ENCODE data around the gene PCDHGC3.

PCDHGC3 gene

GRCh38 chr5:141507387-141508091, 31.8 kb downstream of the PCDHGC3 start:
- Histone ChIP-seq H3K4me3 (ENCODE audit: low read depth in 1 of 2, low read length in 2 of 2) (no peak overlapping the region), H3K27me3 (ENCODE audit: control insufficient read depth in 1 of 2, insufficient read depth in 2 of 2, low read length in 2 of 2) (no peaks in the 10 kb centered on the region), H3K36me3 (ENCODE audit: control insufficient read depth in 1 of 2, insufficient read depth in 2 of 2, low read length in 2 of 2) (no peaks in the 10 kb centered on the region), H3K9ac (ENCODE audit: low read depth in 1 of 2, low read length in 2 of 2) (no peak overlapping the region), H3K4me1 (ENCODE audit: control insufficient read depth in 1 of 2, insufficient read depth in 2 of 2, low read length in 2 of 2) (peaks cover 4 to 6% of the 10 kb centered on the region in 2 donors), H3K27ac (ENCODE audit: low read depth, low read length) (no peak overlapping the region), H3K9me3 (ENCODE audit: control insufficient read depth in 1 of 2, low read length in 2 of 2) (no peaks in the 10 kb centered on the region)

- Histone ChIP-seq H3K9me3 (ENCODE audit: control insufficient read depth in 1 of 2, low read length in 2 of 2) (no peaks in the 10 kb centered on the region), H3K4me1 (ENCODE audit: control insufficient read depth in 1 of 2, insufficient read depth in 2 of 2, low read length in 2 of 2) (peaks cover 4 to 11% of the 10 kb centered on the region in 2 donors), H3K36me3 (ENCODE audit: control insufficient read depth in 1 of 2, insufficient read depth in 2 of 2, low read length in 2 of 2) (no peaks in the 10 kb centered on the region), H3K27me3 (ENCODE audit: control insufficient read depth in 1 of 2, insufficient read depth in 2 of 2, low read length in 2 of 2) (no peaks in the 10 kb centered on the region), H3K27ac (ENCODE audit: low read depth, low read length) (no peak overlapping the region), H3K4me3 (ENCODE audit: low read depth in 1 of 2, low read length in 2 of 2) (no peak overlapping the region), H3K9ac (ENCODE audit: low read depth in 1 of 2, low read length in 2 of 2) (no peak overlapping the region)
These were observed 32.7 kb downstream of the PCDHGC3 start for GRCh38 chr5:141508440-141508797.

GRCh38 chr5:141508798-141509611, 33.2 kb downstream of the PCDHGC3 start:
- no peaks in the 10 kb centered on the region for H3K36me3 ChIP-seq (ENCODE audit: control insufficient read depth in 1 of 2, insufficient read depth in 2 of 2, low read length in 2 of 2)
- H3K4me3 ChIP-seq (ENCODE audit: low read depth in 1 of 2, low read length in 2 of 2): peak overlapping the region in 1 of 2 donors; percentile 23
- peak overlapping the region; percentile 61 for H3K27ac ChIP-seq (ENCODE audit: low read depth, low read length)
- H3K9ac ChIP-seq (ENCODE audit: low read depth in 1 of 2, low read length in 2 of 2): peak overlapping the region in 1 of 2 donors; percentile 5
- no peaks in the 10 kb centered on the region for H3K27me3 ChIP-seq (ENCODE audit: control insufficient read depth in 1 of 2, insufficient read depth in 2 of 2, low read length in 2 of 2)
- peaks cover 4 to 11% of the 10 kb centered on the region in 2 donors for H3K4me1 ChIP-seq (ENCODE audit: control insufficient read depth in 1 of 2, insufficient read depth in 2 of 2, low read length in 2 of 2)
- no peaks in the 10 kb centered on the region for H3K9me3 ChIP-seq (ENCODE audit: control insufficient read depth in 1 of 2, low read length in 2 of 2)

- Histone ChIP-seq H3K36me3 (ENCODE audit: control insufficient read depth in 1 of 2, insufficient read depth in 2 of 2, low read length in 2 of 2) (peaks cover 0 to 6% of the 10 kb centered on the region in 2 donors), H3K4me3 (ENCODE audit: low read depth in 1 of 2, low read length in 2 of 2) (no peak overlapping the region), H3K9ac (ENCODE audit: low read depth in 1 of 2, low read length in 2 of 2) (no peak overlapping the region), H3K27ac (ENCODE audit: low read depth, low read length) (no peak overlapping the region), H3K27me3 (ENCODE audit: control insufficient read depth in 1 of 2, insufficient read depth in 2 of 2, low read length in 2 of 2) (no peaks in the 10 kb centered on the region), H3K4me1 (ENCODE audit: control insufficient read depth in 1 of 2, insufficient read depth in 2 of 2, low read length in 2 of 2) (peaks cover 9 to 11% of the 10 kb centered on the region in 2 donors), H3K9me3 (ENCODE audit: control insufficient read depth in 1 of 2, low read length in 2 of 2) (no peaks in the 10 kb centered on the region)
These were observed 34.4 kb downstream of the PCDHGC3 start for GRCh38 chr5:141510160-141510559.

- Histone ChIP-seq H3K4me1 (ENCODE audit: control insufficient read depth in 1 of 2, insufficient read depth in 2 of 2, low read length in 2 of 2) (peaks cover 9 to 11% of the 10 kb centered on the region in 2 donors), H3K27ac (ENCODE audit: low read depth, low read length) (no peak overlapping the region), H3K36me3 (ENCODE audit: control insufficient read depth in 1 of 2, insufficient read depth in 2 of 2, low read length in 2 of 2) (peaks cover 0 to 13% of the 10 kb centered on the region in 2 donors), H3K9me3 (ENCODE audit: control insufficient read depth in 1 of 2, low read length in 2 of 2) (no peaks in the 10 kb centered on the region), H3K4me3 (ENCODE audit: low read depth in 1 of 2, low read length in 2 of 2) (no peak overlapping the region), H3K27me3 (ENCODE audit: control insufficient read depth in 1 of 2, insufficient read depth in 2 of 2, low read length in 2 of 2) (no peaks in the 10 kb centered on the region), H3K9ac (ENCODE audit: low read depth in 1 of 2, low read length in 2 of 2) (no peak overlapping the region)
These were observed 35.3 kb downstream of the PCDHGC3 start for GRCh38 chr5:141510850-141511601.

GRCh38 chr5:141511771-141512325, 36.1 kb downstream of the PCDHGC3 start:
- H3K27me3 ChIP-seq (ENCODE audit: control insufficient read depth in 1 of 2, insufficient read depth in 2 of 2, low read length in 2 of 2): no peaks in the 10 kb centered on the region
- H3K4me1 ChIP-seq (ENCODE audit: control insufficient read depth in 1 of 2, insufficient read depth in 2 of 2, low read length in 2 of 2): peaks cover 9 to 11% of the 10 kb centered on the region in 2 donors
- no peak overlapping the region for H3K4me3 ChIP-seq (ENCODE audit: low read depth in 1 of 2, low read length in 2 of 2)
- H3K9me3 ChIP-seq (ENCODE audit: control insufficient read depth in 1 of 2, low read length in 2 of 2): no peaks in the 10 kb centered on the region
- peaks cover 0 to 21% of the 10 kb centered on the region in 2 donors for H3K36me3 ChIP-seq (ENCODE audit: control insufficient read depth in 1 of 2, insufficient read depth in 2 of 2, low read length in 2 of 2)
- H3K27ac ChIP-seq (ENCODE audit: low read depth, low read length): no peak overlapping the region
- H3K9ac ChIP-seq (ENCODE audit: low read depth in 1 of 2, low read length in 2 of 2): no peak overlapping the region

GRCh38 chr5:141512390-141512910, 36.7 kb downstream of the PCDHGC3 start:
- Histone ChIP-seq H3K4me3 (ENCODE audit: low read depth in 1 of 2, low read length in 2 of 2) (peak overlapping the region; percentile 66 to 70), H3K9me3 (ENCODE audit: control insufficient read depth in 1 of 2, low read length in 2 of 2) (no peaks in the 10 kb centered on the region), H3K36me3 (ENCODE audit: control insufficient read depth in 1 of 2, insufficient read depth in 2 of 2, low read length in 2 of 2) (peaks cover under 1 to 26% of the 10 kb centered on the region in 2 donors), H3K27ac (ENCODE audit: low read depth, low read length) (peak overlapping the region; percentile 49), H3K9ac (ENCODE audit: low read depth in 1 of 2, low read length in 2 of 2) (peak overlapping the region in 1 of 2 donors; percentile 25), H3K27me3 (ENCODE audit: control insufficient read depth in 1 of 2, insufficient read depth in 2 of 2, low read length in 2 of 2) (no peaks in the 10 kb centered on the region), H3K4me1 (ENCODE audit: control insufficient read depth in 1 of 2, insufficient read depth in 2 of 2, low read length in 2 of 2) (peaks cover 6 to 11% of the 10 kb centered on the region in 2 donors)

GRCh38 chr5:141512911-141513626, 37.3 kb downstream of the PCDHGC3 start:
- H3K4me3 ChIP-seq (ENCODE audit: low read depth in 1 of 2, low read length in 2 of 2): peak overlapping the region; percentile 66 to 70
- H3K9ac ChIP-seq (ENCODE audit: low read depth in 1 of 2, low read length in 2 of 2): peak overlapping the region; percentile 30 to 60
- H3K9me3 ChIP-seq (ENCODE audit: control insufficient read depth in 1 of 2, low read length in 2 of 2): no peaks in the 10 kb centered on the region
- H3K27ac ChIP-seq (ENCODE audit: low read depth, low read length): peak overlapping the region; percentile 49
- H3K27me3 ChIP-seq (ENCODE audit: control insufficient read depth in 1 of 2, insufficient read depth in 2 of 2, low read length in 2 of 2): no peaks in the 10 kb centered on the region
- H3K36me3 ChIP-seq (ENCODE audit: control insufficient read depth in 1 of 2, insufficient read depth in 2 of 2, low read length in 2 of 2): peaks cover 6 to 32% of the 10 kb centered on the region in 2 donors
- H3K4me1 ChIP-seq (ENCODE audit: control insufficient read depth in 1 of 2, insufficient read depth in 2 of 2, low read length in 2 of 2): peaks cover 4 to 11% of the 10 kb centered on the region in 2 donors

- peak overlapping the region; percentile 66 to 70 for H3K4me3 ChIP-seq (ENCODE audit: low read depth in 1 of 2, low read length in 2 of 2)
- no peak overlapping the region for H3K9ac ChIP-seq (ENCODE audit: low read depth in 1 of 2, low read length in 2 of 2)
- H3K4me1 ChIP-seq (ENCODE audit: control insufficient read depth in 1 of 2, insufficient read depth in 2 of 2, low read length in 2 of 2): peaks cover 4 to 11% of the 10 kb centered on the region in 2 donors
- no peaks in the 10 kb centered on the region for H3K9me3 ChIP-seq (ENCODE audit: control insufficient read depth in 1 of 2, low read length in 2 of 2)
- H3K27ac ChIP-seq (ENCODE audit: low read depth, low read length): peak overlapping the region; percentile 49
- H3K36me3 ChIP-seq (ENCODE audit: control insufficient read depth in 1 of 2, insufficient read depth in 2 of 2, low read length in 2 of 2): peaks cover 6 to 35% of the 10 kb centered on the region in 2 donors
- H3K27me3 ChIP-seq (ENCODE audit: control insufficient read depth in 1 of 2, insufficient read depth in 2 of 2, low read length in 2 of 2): no peaks in the 10 kb centered on the region
These were observed 38.0 kb downstream of the PCDHGC3 start for GRCh38 chr5:141513627-141514329.
